NOMO-1 treated with dmso at 0.1 percent for 144 hours (cell line): Measurements from ENCODE around the gene PPL.

Experiments
- DNase-seq: peaks from one replicate; lab custom pipeline; 2025; ENCODE audit not compliant: unreplicated experiment; lab: John Stamatoyannopoulos, UW

The PPL gene

GRCh38 chr16:4836727-4837126 is 100.2 kb downstream of the PPL start:
- no peak for DNase-seq

GRCh38 chr16:4833584-4833983 is 103.4 kb downstream of the PPL start:
- no peak for DNase-seq

- DNase-seq = no peak
These were observed 104.1 kb downstream of the PPL start for GRCh38 chr16:4832698-4833343.
